Transverse colon (tissue), 3 donors: ENCODE data around the gene SFMBT1.

Experiments
- POLR2A ChIP-seq: fragments of 450-650 bp; IDR thresholded peaks from one replicate; pipeline ENCODE4 v1.6.1; 2016; ENCODE audit warnings: antibody characterized with exemption, mild to moderate bottlenecking, moderate library complexity
- TF ChIP-seq, protein P1 (sequence below), 5 experiments: fragments of 200-600 bp in 3 of 5; fragments of 450-650 bp in 2 of 5; sonication (generic) in 3 of 5; IDR thresholded peaks; 1 replicate in 2 of 5; 2 replicates in 3 of 5; pipeline ENCODE4 v1.5.1; 2016 to 2017; ENCODE audit warnings: antibody characterized with exemption in 5 of 5, inconsistent platforms in 3 of 5, mild to moderate bottlenecking in 2 of 5, moderate library complexity in 1 of 5

DNA sequence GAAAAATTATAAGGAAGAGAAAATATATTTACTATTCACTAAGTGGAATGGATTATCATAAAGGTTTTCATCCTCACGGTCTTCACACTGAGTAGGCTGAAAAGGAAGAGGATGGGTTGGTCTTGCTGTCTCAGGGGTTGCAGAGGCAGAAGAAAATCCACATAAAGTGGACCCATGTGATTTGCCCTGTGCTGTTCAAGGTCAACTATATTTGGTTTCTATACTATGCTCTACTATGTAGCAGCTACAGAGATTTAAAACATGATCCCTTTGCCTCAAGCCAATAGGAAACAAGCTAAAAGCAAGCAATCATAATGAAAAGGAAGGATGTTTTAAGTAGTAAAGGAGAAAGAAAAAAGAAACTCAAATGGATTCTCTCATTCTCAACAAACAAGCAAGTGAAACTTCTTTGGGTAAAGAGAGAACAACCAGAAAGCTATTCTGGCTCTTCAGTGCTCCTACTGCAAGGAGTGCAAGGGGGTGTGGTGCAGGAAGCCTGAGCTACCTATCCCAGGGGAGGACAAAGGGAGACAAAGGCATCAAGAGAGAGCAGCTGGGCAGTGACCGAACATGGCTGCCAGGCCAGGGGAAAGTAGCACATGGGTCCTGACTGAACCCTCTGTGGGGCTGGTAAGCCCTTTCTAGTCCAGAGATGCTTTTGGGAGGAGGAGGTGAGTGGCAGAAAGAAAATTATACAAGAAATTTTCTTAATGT, 35.9 kb downstream of the SFMBT1 start:
- TF ChIP-seq, protein P1, sequence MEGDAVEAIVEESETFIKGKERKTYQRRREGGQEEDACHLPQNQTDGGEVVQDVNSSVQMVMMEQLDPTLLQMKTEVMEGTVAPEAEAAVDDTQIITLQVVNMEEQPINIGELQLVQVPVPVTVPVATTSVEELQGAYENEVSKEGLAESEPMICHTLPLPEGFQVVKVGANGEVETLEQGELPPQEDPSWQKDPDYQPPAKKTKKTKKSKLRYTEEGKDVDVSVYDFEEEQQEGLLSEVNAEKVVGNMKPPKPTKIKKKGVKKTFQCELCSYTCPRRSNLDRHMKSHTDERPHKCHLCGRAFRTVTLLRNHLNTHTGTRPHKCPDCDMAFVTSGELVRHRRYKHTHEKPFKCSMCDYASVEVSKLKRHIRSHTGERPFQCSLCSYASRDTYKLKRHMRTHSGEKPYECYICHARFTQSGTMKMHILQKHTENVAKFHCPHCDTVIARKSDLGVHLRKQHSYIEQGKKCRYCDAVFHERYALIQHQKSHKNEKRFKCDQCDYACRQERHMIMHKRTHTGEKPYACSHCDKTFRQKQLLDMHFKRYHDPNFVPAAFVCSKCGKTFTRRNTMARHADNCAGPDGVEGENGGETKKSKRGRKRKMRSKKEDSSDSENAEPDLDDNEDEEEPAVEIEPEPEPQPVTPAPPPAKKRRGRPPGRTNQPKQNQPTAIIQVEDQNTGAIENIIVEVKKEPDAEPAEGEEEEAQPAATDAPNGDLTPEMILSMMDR (IDR thresholded peaks at IDR 0.05) = no peak
- TF ChIP-seq POLR2A = no peak
